Thymus (tissue), 11 donors: ENCODE data around the gene STK24. TPM values are rescaled to one million over a fixed set of nuclear protein-coding genes. Genes with fewer than 3 reads are reported as not detected.

Experiments
- DNase-seq, 9 donors: peaks; one replicate each; pipeline ENCODE4 v3.0.0-alpha.2; 2013; ENCODE audit warnings: low spot score in 9 of 9, low read depth in 6 of 9, missing footprints in 1 of 9
- H3K27ac ChIP-seq, 2 donors: one replicate each; pipeline ENCODE4 v1.5.1; 2013; ENCODE audit warnings: control low read depth in 1 of 2, low read depth in 1 of 2, low read length in 1 of 2, mild to moderate bottlenecking in 1 of 2, moderate library complexity in 1 of 2
- H3K27me3 ChIP-seq, 2 donors: one replicate each; pipeline ENCODE4 v1.5.1; 2013; ENCODE audit warnings: low read length in 1 of 2; ENCODE audit not compliant: control insufficient read depth in 2 of 2, insufficient read depth in 1 of 2
- H3K36me3 ChIP-seq, 2 donors: one replicate each; pipeline ENCODE4 v1.5.1; 2013; ENCODE audit warnings: low read length in 1 of 2, mild to moderate bottlenecking in 1 of 2, moderate library complexity in 1 of 2; ENCODE audit not compliant: control insufficient read depth in 2 of 2, insufficient read depth in 2 of 2
- H3K4me1 ChIP-seq, 2 donors: one replicate each; pipeline ENCODE4 v1.5.1; 2013; ENCODE audit warnings: low read length in 2 of 2; ENCODE audit not compliant: control insufficient read depth in 2 of 2, insufficient read depth in 2 of 2
- H3K4me3 ChIP-seq, 2 donors: one replicate each; pipeline ENCODE4 v1.5.1; 2013; ENCODE audit warnings: low read length in 2 of 2, control low read depth in 1 of 2, mild to moderate bottlenecking in 1 of 2
- H3K9me3 ChIP-seq, 2 donors: one replicate each; pipeline ENCODE4 v1.5.1; 2013; ENCODE audit warnings: low read length in 1 of 2, mild to moderate bottlenecking in 1 of 2; ENCODE audit not compliant: control insufficient read depth in 2 of 2, insufficient read depth in 1 of 2
- WGBS: extraction: QIAGEN DNeasy Blood & Tissue Kit; methylation state at CpG from one replicate; pipeline ENCODE4 v1.1.7; 2013; 5-methylcytosine and 5-hydroxymethylcytosine counted together
- polyA plus RNA-seq: library from polyadenylated mRNA; stranded (reverse); fragments of 200-250 nt; gene quantifications from one replicate; pipeline ENCODE4 v1.2.3, GENCODE V29; 2013
- total RNA-seq: library from RNA; stranded (reverse); fragments of 120-200 nt; gene quantifications from one replicate; pipeline ENCODE4 v1.2.4, GENCODE V29; 2013
- donor health status: healthy.

Gene STK24
- total and polyA plus RNA-seq, 2 donors: 52.7 to 62.4 TPM

GRCh38 chr13:98540476-98540875 lies 36.4 kb downstream of the STK24 start:
- WGBS: 90% methylated on average over 1 of the region's 1 CpG
- no peak for DNase-seq
- Histone ChIP-seq H3K36me3 (peaks cover 0 to 5% of the 10 kb centered on the region in 2 donors), H3K4me3 (no peak overlapping the region), H3K4me1 (peaks cover 60 to 80% of the 10 kb centered on the region in 2 donors), H3K9me3 (no peaks in the 10 kb centered on the region), H3K27me3 (no peaks in the 10 kb centered on the region), H3K27ac (no peak overlapping the region)

- H3K27ac ChIP-seq: no peak overlapping the region
- 94% methylated on average over 7 of the region's 7 CpGs for WGBS
Observed at GRCh38 chr13:98539666-98540065, 37.2 kb downstream of the STK24 start.

GRCh38 chr13:98538876-98539275 lies 38.0 kb downstream of the STK24 start:
- Histone ChIP-seq H3K4me1 (peaks cover 56 to 78% of the 10 kb centered on the region in 2 donors), H3K27me3 (no peaks in the 10 kb centered on the region), H3K36me3 (peaks cover 0 to 7% of the 10 kb centered on the region in 2 donors), H3K9me3 (no peaks in the 10 kb centered on the region), H3K4me3 (no peak overlapping the region), H3K27ac (peak overlapping the region; percentile 58 to 73)
- 40% methylated on average over 8 of the region's 8 CpGs for WGBS
- DNase-seq: peak in 3 of 9 donors; percentile 35 to 63 (median 47)

More at GRCh38 chr13:98539666-98540065, 37.2 kb downstream of the STK24 start:
- no peaks in the 10 kb centered on the region for H3K27me3 ChIP-seq
- no peak overlapping the region for H3K4me3 ChIP-seq
- no peaks in the 10 kb centered on the region for H3K9me3 ChIP-seq
- H3K4me1 ChIP-seq: peaks cover 60 to 81% of the 10 kb centered on the region in 2 donors
- DNase-seq: no peak
- peaks cover 0 to 7% of the 10 kb centered on the region in 2 donors for H3K36me3 ChIP-seq

GRCh38 chr13:98537740-98538139 lies 39.2 kb downstream of the STK24 start:
- DNase-seq: peak in 7 of 9 donors; percentile 44 to 87 (median 63)
- WGBS: 14% methylated on average over 6 of the region's 6 CpGs
- peaks cover 46 to 70% of the 10 kb centered on the region in 2 donors for H3K4me1 ChIP-seq

GRCh38 chr13:98537306-98537705 lies 39.6 kb downstream of the STK24 start:
- H3K27me3 ChIP-seq: no peaks in the 10 kb centered on the region
- H3K36me3 ChIP-seq: peaks cover 0 to 7% of the 10 kb centered on the region in 2 donors
- 67% methylated on average over 14 of the region's 14 CpGs for WGBS
- no peak overlapping the region for H3K4me3 ChIP-seq
- no peak for DNase-seq
- peak overlapping the region; percentile 33 to 59 for H3K27ac ChIP-seq
- H3K9me3 ChIP-seq: no peaks in the 10 kb centered on the region
- H3K4me1 ChIP-seq: peaks cover 42 to 66% of the 10 kb centered on the region in 2 donors

More at GRCh38 chr13:98537740-98538139, 39.2 kb downstream of the STK24 start:
- H3K27me3 ChIP-seq: no peaks in the 10 kb centered on the region
- H3K36me3 ChIP-seq: peaks cover 0 to 7% of the 10 kb centered on the region in 2 donors
- H3K27ac ChIP-seq: peak overlapping the region in 1 of 2 donors; percentile 59
- no peak overlapping the region for H3K4me3 ChIP-seq
- no peaks in the 10 kb centered on the region for H3K9me3 ChIP-seq

GRCh38 chr13:98536729-98537128 lies 40.2 kb downstream of the STK24 start:
- Histone ChIP-seq H3K27ac (peak overlapping the region; percentile 3 to 59), H3K4me3 (no peak overlapping the region), H3K27me3 (no peaks in the 10 kb centered on the region), H3K36me3 (peaks cover 3 to 7% of the 10 kb centered on the region in 2 donors), H3K9me3 (no peaks in the 10 kb centered on the region), H3K4me1 (peaks cover 39 to 60% of the 10 kb centered on the region in 2 donors)
- WGBS: 97% methylated on average over 14 of the region's 14 CpGs
- no peak for DNase-seq

- Histone ChIP-seq H3K27me3 (no peaks in the 10 kb centered on the region), H3K36me3 (peaks cover 3 to 7% of the 10 kb centered on the region in 2 donors), H3K4me3 (no peak overlapping the region), H3K27ac (no peak overlapping the region), H3K4me1 (peaks cover 36 to 53% of the 10 kb centered on the region in 2 donors), H3K9me3 (no peaks in the 10 kb centered on the region)
- WGBS: 95% methylated on average over 13 of the region's 13 CpGs
- DNase-seq: no peak
Observed at GRCh38 chr13:98535501-98536354, 41.2 kb downstream of the STK24 start.

- Histone ChIP-seq H3K9me3 (no peaks in the 10 kb centered on the region), H3K27ac (no peak overlapping the region), H3K4me1 (peaks cover 35 to 51% of the 10 kb centered on the region in 2 donors), H3K4me3 (no peak overlapping the region), H3K27me3 (no peaks in the 10 kb centered on the region), H3K36me3 (peaks cover 3 to 9% of the 10 kb centered on the region in 2 donors)
- DNase-seq: no peak
- 95% methylated on average over 7 of the region's 7 CpGs for WGBS
Observed at GRCh38 chr13:98534821-98535220, 42.1 kb downstream of the STK24 start.

GRCh38 chr13:98533912-98534311 lies 43.0 kb downstream of the STK24 start:
- Histone ChIP-seq H3K4me1 (peaks cover 27 to 42% of the 10 kb centered on the region in 2 donors), H3K4me3 (no peak overlapping the region), H3K27ac (no peak overlapping the region), H3K9me3 (no peaks in the 10 kb centered on the region), H3K36me3 (peaks cover 3 to 9% of the 10 kb centered on the region in 2 donors), H3K27me3 (no peaks in the 10 kb centered on the region)
- 93% methylated on average over 9 of the region's 9 CpGs for WGBS
- no peak for DNase-seq
